DMS153 treated with DMSO at 0.1 percent for 48 hours (cell line): ENCODE data around the gene TSPAN10.

Experiments
- DNase-seq: peaks from one replicate; lab custom pipeline; 2025; ENCODE audit not compliant: unreplicated experiment; lab: John Stamatoyannopoulos, UW

Gene TSPAN10

GRCh38 chr17:81686614-81687013 is 49.6 kb downstream of the TSPAN10 start:
- DNase-seq: no peak

GRCh38 chr17:81687770-81688541 is 51.0 kb downstream of the TSPAN10 start:
- no peak for DNase-seq

DNA sequence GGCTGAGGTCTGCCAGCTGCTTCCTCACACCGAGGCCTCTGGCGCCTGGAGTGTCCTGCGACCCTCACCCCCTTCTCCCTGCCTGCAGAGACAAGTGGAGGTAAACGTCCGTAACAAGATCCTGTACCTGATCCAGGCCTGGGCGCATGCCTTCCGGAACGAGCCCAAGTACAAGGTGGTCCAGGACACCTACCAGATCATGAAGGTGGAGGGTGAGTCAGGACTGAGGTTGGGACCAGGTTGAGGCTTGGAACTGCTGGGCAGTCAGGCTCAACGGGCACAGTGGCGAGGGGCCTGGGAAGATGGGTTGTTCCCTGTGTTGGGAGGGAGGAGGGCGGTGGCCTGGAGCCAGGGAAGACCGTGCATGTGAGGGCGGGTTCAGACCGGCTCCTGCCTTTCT is 51.6 kb downstream of the TSPAN10 start:
- DNase-seq: no peak

DNA sequence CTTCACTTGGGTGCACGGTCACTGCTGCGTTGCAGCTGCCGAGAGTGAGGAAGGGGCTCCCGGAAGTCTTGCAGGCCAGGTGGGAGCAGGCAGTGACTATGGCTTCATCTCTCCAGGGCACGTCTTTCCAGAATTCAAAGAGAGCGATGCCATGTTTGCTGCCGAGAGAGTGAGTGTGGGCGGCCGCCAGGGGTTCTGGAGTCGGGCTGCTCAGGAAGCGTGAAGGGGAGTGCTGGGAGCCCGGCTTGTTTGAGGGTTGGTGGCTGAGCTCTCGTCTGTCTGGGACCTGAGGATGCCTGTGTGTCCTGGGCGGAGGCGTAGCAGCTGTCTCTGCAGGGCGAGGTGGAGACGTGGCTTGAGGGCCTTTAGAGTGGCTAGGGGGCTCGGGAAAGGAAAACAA is 53.1 kb downstream of the TSPAN10 start:
- no peak for DNase-seq

- DNase-seq: no peak
Observed at GRCh38 chr17:81690549-81690948, 53.6 kb downstream of the TSPAN10 start.

- no peak for DNase-seq
Observed at GRCh38 chr17:81691196-81691595, 54.2 kb downstream of the TSPAN10 start.

DNA sequence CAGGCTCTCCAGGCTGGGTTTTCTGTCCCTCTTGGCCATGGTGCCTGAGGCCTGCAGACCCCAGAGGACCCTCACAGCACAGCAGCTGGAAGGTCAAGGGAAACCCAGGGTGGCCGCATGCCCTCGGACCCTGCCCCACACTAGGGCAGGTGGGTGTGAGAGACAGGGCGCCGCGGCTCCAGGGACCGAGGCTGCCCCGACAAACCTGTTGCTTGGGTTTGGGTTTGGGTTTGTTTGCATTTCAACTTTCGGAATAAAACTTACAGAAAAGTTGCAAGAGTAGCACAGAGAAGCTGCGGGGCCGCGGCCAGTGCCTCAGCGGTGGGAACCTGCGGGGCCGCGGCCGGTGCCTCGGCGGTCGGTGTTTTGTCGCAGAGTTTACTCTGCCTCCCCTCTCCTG is 54.6 kb downstream of the TSPAN10 start:
- DNase-seq: no peak

GRCh38 chr17:81693509-81694210 is 56.7 kb downstream of the TSPAN10 start:
- DNase-seq: no peak

DNA sequence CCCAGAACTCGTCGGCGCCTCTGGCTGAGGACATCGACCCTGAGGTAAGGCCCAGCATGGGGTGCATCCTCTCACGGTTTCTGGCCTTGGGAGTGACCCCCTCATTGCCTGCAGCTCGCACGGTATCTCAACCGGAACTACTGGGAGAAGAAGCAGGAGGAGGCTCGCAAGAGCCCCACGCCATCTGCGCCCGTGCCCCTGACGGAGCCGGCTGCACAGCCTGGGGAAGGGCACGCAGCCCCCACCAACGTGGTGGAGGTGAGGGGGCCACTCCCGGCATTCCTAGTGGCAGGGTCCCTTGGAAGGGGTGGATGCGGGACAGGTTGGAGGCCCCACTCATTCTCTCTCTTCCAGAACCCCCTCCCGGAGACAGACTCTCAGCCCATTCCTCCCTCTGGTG is 57.8 kb downstream of the TSPAN10 start:
- no peak for DNase-seq

GRCh38 chr17:81695211-81695610 is 58.2 kb downstream of the TSPAN10 start:
- DNase-seq: no peak

DNA sequence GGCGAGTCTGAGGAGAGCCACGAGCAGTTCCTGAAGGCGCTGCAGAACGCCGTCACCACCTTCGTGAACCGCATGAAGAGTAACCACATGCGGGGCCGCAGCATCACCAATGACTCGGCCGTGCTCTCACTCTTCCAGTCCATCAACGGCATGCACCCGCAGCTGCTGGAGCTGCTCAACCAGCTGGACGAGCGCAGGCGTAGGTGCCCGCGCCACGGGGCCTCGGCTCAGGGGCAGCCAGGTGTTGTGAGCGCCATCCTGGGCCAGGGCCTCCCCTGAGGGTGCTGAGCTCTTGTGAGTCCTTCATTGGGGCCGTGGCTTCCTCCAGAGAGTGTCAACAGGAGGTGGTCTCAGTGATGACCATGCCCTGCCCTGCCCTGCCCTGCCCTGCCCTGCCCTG is 58.8 kb downstream of the TSPAN10 start:
- DNase-seq: no peak

GRCh38 chr17:81696218-81696941 is 59.4 kb downstream of the TSPAN10 start:
- DNase-seq: no peak

DNA sequence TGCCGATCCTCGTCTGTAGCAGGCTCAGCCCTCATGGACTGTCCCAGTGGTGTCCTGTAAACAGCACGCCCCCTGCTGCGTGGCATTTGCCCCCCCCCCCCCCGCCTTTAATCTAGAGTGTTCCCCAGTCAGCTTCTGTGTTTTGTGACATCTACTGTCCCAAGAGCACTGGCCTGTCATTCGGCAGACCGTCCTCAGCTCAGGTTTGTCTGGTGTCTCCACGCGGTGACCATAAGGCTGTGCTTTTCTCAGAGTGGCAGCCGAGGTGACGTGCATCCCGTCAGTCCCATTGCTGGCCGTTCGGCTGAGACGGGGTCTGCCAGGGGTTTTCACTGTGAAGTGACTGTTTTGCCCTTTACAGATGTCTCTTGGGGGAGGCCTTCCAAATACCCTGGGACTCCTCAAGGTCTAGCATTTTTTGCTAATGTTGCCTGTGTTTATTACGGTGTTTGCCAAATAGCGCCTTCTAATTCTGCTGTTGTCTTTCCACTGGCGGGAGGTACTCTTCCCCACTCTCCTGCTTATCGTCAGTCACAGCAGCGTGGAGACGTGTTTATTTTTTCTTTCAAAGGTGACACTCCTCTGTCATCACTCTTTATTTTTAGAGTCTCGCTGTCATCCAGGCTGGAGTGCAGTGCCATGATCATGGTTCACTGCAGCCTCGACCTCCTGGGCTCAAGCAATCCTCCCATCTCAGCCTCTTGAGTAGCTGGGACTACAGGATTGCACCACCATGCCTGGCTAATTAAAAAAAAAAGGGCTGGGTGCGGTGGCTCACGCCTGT is 60.5 kb downstream of the TSPAN10 start:
- DNase-seq: no peak
